ENCODE data around the gene ZBTB12. TPM values are rescaled to one million over a fixed set of nuclear protein-coding genes. Genes with fewer than 3 reads are reported as not detected.
A peak's percentile ranks its signal among the peaks of the same experiment; 100 is the strongest.

The ZBTB12 gene
- total and polyA plus RNA-seq, 2 of the 8 experiments (the other 6 are each of a cell fraction or from before 2014, with no cell fraction given): 20.7 to 40.8 TPM

GRCh38 chr6:31901953-31902643 is at the start of gene ZBTB12 (continued):
- TF ChIP-seq SP2 (IDR thresholded peaks at IDR 0.05; ENCODE audit: low read length) (no peak), BRCA1 (IDR thresholded peaks at IDR 0.05; ENCODE audit: low read depth, low read length) (no peak), ASH2L (IDR thresholded peaks at IDR 0.05; ENCODE audit: low read length) (peak; percentile 66)
